CD4-positive, alpha-beta T cell (primary cell): ENCODE results near the gene OAT. TPM values are rescaled to one million over a fixed set of nuclear protein-coding genes. Genes with fewer than 3 reads are reported as not detected.

Experiments used
- ATAC-seq: fragments of 200-7000 bp; cut with Tn5 transposase; one replicate; pipeline ENCODE4 v1.10.0; 2022; ENCODE audit warnings: mild to moderate bottlenecking; ENCODE audit not compliant: poor library complexity
- CTCF ChIA-PET: fragments of 350-600 bp; sonication (Branson Sonifier 250); formaldehyde crosslinking; loops from one replicate; lab custom pipeline; 2021; ENCODE audit warnings: antibody characterized with exemption, inconsistent platforms; lab: Charles Lee
- POLR2A ChIA-PET: fragments of 350-600 bp; sonication (Branson Sonifier 250); formaldehyde crosslinking; loops from one replicate; lab custom pipeline; 2021; ENCODE audit warnings: antibody characterized with exemption, inconsistent platforms; lab: Charles Lee
- DNase-seq, 14 experiments: peaks; one replicate each; pipeline ENCODE4 v3.0.0-alpha.2; 2013 to 2020; ENCODE audit warnings: mixed read lengths in 2 of 14
- H3K27ac ChIP-seq, 2 donors: one replicate each; pipeline versions ENCODE4 v1.5.1 to v1.7.0; 2013; ENCODE audit warnings: low read length in 2 of 2, low read depth in 1 of 2, mild to moderate bottlenecking in 1 of 2
- H3K27me3 ChIP-seq, 2 experiments: 1 replicate in 1 of 2; 2 replicates in 1 of 2; pipeline versions ENCODE4 v1.6.1 to v1.7.0; 2013; ENCODE audit warnings: low read length in 2 of 2, control low read depth in 1 of 2, mild to moderate bottlenecking in 1 of 2, moderate library complexity in 1 of 2; ENCODE audit not compliant: insufficient read depth in 2 of 2, control insufficient read depth in 1 of 2
- H3K36me3 ChIP-seq: one replicate; pipeline ENCODE4 v1.6.1; 2013; ENCODE audit warnings: low read length, control low read depth; ENCODE audit not compliant: insufficient read depth
- H3K4me1 ChIP-seq: one replicate; pipeline ENCODE4 v1.6.1; 2013; ENCODE audit warnings: low read length, control low read depth; ENCODE audit not compliant: insufficient read depth
- H3K4me3 ChIP-seq: one replicate; pipeline ENCODE4 v1.5.1; 2013; ENCODE audit warnings: mild to moderate bottlenecking, low read length, moderate library complexity
- H3K9me3 ChIP-seq, 2 experiments: 1 replicate in 1 of 2; 2 replicates in 1 of 2; pipeline versions ENCODE4 v1.6.1 to v1.7.0; 2013; ENCODE audit warnings: low read length in 2 of 2, mild to moderate bottlenecking in 2 of 2, control low read depth in 1 of 2, moderate library complexity in 1 of 2; ENCODE audit not compliant: control insufficient read depth in 1 of 2, insufficient read depth in 1 of 2
- H3K27ac Mint-ChIP-seq: one replicate; pipeline ENCODE4 v1.8.0; 2020; ENCODE audit warnings: mixed read lengths
- H3K27me3 Mint-ChIP-seq: one replicate; pipeline ENCODE4 v1.8.0; 2021; ENCODE audit warnings: mixed read lengths
- H3K36me3 Mint-ChIP-seq: one replicate; pipeline ENCODE4 v1.8.0; 2021; ENCODE audit warnings: low read depth, mixed read lengths
- H3K4me1 Mint-ChIP-seq: one replicate; pipeline ENCODE4 v1.8.0; 2021; ENCODE audit warnings: low read depth, mixed read lengths
- H3K4me3 Mint-ChIP-seq: one replicate; pipeline ENCODE4 v1.8.0; 2020; ENCODE audit warnings: mild to moderate bottlenecking, mixed read lengths
- H3K9me3 Mint-ChIP-seq: one replicate; pipeline ENCODE4 v1.8.0; 2020; ENCODE audit warnings: mixed read lengths
- intact Hi-C, 2 experiments: fragments of 100-400 bp; cut with DNase I in 1 of 2; cut with micrococcal nuclease in 1 of 2; formaldehyde crosslinking; loops; one replicate each; pipeline versions ENCODE4 v1.15.1 to v1.9.0; 2023 to 2025; cut with DNase I, micrococcal nuclease
- total RNA-seq, 174 experiments: library from RNA in 2 of 174; stranded (reverse) in 2 of 174; gene quantifications; one replicate each; pipeline ENCODE4 v1.2.3 and lab custom pipeline; 2021 to 2026
- TF ChIP-seq, protein P1 (sequence below): fragments of 200-600 bp; IDR thresholded peaks from one replicate; pipeline ENCODE4 v1.8.0; 2022; ENCODE audit warnings: antibody characterized with exemption, mild to moderate bottlenecking

OAT gene
- total RNA-seq, 2 experiments from 2014 or later = 48.5 to 54.9 TPM

DNA sequence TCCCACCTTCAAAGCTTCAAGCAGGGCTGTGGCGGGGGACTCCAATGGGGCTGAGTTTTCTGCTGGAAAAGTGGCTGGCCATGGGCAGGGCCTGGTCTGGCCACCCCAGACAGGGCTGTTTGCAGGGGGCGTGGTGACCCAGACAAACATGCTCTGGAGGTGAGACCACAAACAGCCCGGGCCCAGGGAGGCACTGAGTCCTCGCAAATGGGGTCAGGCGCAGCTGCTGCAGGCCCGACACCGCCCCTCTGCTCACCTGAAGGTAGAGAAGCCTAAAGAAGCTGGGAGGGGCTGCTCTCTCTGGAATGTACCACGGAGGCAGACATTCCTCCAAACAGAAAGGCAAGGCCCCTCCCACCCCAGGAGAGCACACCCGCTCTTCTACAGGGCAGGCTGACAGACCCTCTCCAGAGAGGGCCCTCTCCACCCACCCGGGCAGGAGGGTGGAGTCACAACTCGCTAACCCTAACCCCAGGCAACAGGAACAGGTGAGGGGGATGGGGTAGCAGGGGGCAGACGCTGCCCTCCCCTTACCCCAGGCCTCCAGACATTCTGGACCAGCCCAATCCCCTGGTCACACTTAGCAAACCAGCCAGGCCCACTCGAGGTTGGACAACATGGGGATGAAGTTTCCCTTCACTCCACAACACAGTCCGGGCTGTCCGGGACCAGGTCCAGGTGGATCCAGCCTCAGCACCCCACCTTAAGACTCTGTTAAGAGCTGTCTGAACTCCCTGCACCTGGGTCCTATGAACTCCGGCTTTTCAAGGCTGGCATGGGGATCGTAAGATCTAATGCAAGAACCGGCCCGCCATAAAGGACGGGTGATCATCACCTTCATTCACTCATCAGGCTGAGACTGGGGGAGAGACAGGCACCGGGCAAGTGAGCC, 32.3 kb downstream of the OAT start:
- Mint-ChIP-seq H3K27ac (no peak overlapping the region), H3K4me1 (peaks cover 4% of the 10 kb centered on the region), H3K4me3 (no peak overlapping the region), H3K36me3 (no peaks in the 10 kb centered on the region), H3K27me3 (peaks cover 11% of the 10 kb centered on the region), H3K9me3 (no peaks in the 10 kb centered on the region)
- DNase-seq (no peak), ATAC-seq (no peak)
- ChIA-PET POLR2A (no interaction called here), CTCF (interaction anchor here (6.5 kb wide), 1 partner anchor 392 kb away, joined by 69 read pairs; no protein-coding TSS in a partner anchor)
- Histone ChIP-seq H3K4me1 (peaks cover 13% of the 10 kb centered on the region), H3K36me3 (no peaks in the 10 kb centered on the region), H3K9me3 (no peaks in the 10 kb centered on the region), H3K27me3 (peaks cover 4 to 8% of the 10 kb centered on the region in 2 experiments), H3K27ac (no peak overlapping the region), H3K4me3 (no peak overlapping the region)
- TF ChIP-seq, protein P1, sequence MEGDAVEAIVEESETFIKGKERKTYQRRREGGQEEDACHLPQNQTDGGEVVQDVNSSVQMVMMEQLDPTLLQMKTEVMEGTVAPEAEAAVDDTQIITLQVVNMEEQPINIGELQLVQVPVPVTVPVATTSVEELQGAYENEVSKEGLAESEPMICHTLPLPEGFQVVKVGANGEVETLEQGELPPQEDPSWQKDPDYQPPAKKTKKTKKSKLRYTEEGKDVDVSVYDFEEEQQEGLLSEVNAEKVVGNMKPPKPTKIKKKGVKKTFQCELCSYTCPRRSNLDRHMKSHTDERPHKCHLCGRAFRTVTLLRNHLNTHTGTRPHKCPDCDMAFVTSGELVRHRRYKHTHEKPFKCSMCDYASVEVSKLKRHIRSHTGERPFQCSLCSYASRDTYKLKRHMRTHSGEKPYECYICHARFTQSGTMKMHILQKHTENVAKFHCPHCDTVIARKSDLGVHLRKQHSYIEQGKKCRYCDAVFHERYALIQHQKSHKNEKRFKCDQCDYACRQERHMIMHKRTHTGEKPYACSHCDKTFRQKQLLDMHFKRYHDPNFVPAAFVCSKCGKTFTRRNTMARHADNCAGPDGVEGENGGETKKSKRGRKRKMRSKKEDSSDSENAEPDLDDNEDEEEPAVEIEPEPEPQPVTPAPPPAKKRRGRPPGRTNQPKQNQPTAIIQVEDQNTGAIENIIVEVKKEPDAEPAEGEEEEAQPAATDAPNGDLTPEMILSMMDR = no peak
- intact Hi-C loops = loop anchor here in 1 of 2 experiments (5.0 kb wide), 3 partner anchors 129 to 1254 kb away; no protein-coding TSS in a partner anchor

DNA sequence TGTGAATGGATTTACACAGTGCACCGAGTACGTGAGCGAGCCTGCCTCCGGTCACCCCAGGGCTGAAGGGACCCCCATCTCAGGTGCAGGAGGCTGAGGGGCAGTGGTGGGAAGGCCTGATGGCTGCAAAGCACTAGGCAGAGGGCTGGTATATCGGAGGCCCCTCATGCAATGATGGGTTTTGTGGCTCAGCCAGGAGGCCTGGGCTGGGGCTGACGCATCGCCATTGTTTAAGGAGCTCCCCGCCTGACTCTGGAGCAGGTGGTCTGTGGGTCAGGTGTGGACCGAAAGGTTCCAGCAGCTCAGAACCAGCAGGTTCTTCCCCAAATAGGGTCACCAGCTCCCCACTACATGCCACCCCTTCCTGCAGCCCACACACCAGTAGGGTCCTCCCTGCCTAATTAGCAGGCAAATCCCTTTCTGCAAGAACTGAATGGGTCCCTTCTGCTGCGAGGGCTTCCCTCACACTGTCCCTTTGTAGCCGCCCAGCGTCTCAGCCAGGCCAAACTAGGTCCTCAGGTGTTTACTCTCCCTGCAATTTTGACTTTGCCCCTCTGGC, 33.0 kb downstream of the OAT start:
- no peak overlapping the region for H3K27ac Mint-ChIP-seq
- no peak overlapping the region for H3K27ac ChIP-seq
- POLR2A ChIA-PET = no interaction called here
- H3K9me3 Mint-ChIP-seq = no peaks in the 10 kb centered on the region
- ATAC-seq (no peak), DNase-seq (no peak)
- H3K4me3 Mint-ChIP-seq = no peak overlapping the region
- peaks cover 13% of the 10 kb centered on the region for H3K4me1 ChIP-seq
- TF ChIP-seq, protein P1 = no peak
- intact Hi-C loops = loop anchor here in 1 of 2 experiments (5.0 kb wide), 3 partner anchors 128 to 1253 kb away; no protein-coding TSS in a partner anchor
- H3K4me1 Mint-ChIP-seq = peaks cover 4% of the 10 kb centered on the region
- CTCF ChIA-PET = no interaction called here
- H3K4me3 ChIP-seq = no peak overlapping the region
- peaks cover 19% of the 10 kb centered on the region for H3K27me3 Mint-ChIP-seq
- no peaks in the 10 kb centered on the region for H3K9me3 ChIP-seq
- no peaks in the 10 kb centered on the region for H3K36me3 ChIP-seq
- H3K27me3 ChIP-seq = peaks cover 11 to 15% of the 10 kb centered on the region in 2 experiments
- H3K36me3 Mint-ChIP-seq = no peaks in the 10 kb centered on the region

DNA sequence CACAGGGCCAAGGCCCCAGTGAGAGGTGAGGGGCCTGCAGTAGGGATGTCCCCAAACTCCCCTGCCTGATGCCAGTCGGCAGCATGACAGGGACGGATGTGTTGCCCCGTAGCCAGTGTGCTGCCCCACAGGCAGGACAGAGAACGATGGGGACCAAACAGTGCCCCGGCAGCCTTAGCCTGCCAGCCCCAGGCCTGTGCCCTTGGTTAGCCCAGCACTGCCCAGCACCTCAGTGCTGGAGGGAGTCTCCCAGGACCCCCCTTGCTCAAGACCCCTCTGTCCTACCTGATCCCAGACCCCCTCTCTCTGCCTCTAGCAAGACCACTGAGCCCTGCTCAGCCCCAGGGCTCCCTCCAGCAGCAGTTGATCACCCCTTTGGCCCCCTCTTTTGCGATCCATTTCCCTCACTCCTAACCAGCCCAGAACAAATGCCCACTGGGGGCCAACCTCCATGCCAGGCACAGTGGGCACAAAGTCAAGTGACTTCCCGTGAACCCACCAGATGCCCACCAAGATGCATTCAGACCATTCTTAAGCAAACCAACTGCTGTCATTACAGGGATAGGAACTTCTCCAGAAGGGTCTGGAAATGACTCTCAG, 34.0 kb downstream of the OAT start:
- Mint-ChIP-seq H3K4me1 (peaks cover 2% of the 10 kb centered on the region), H3K4me3 (no peak overlapping the region), H3K36me3 (no peaks in the 10 kb centered on the region), H3K27ac (no peak overlapping the region), H3K27me3 (peaks cover 28% of the 10 kb centered on the region), H3K9me3 (no peaks in the 10 kb centered on the region)
- Histone ChIP-seq H3K4me3 (no peak overlapping the region), H3K27me3 (peaks cover 22% of the 10 kb centered on the region in 2 experiments), H3K27ac (no peak overlapping the region), H3K36me3 (no peaks in the 10 kb centered on the region), H3K9me3 (peaks cover 0 to 5% of the 10 kb centered on the region in 2 experiments), H3K4me1 (peaks cover 13% of the 10 kb centered on the region)
- DNase-seq (no peak), ATAC-seq (no peak)
- POLR2A ChIA-PET = no interaction called here
- intact Hi-C loops = loop anchor here in 1 of 2 experiments (5.0 kb wide), 3 partner anchors 127 to 1252 kb away; no protein-coding TSS in a partner anchor
- CTCF ChIA-PET = interaction anchor here (1.6 kb wide), 1 partner anchor 390 kb away, joined by 3 read pairs; no protein-coding TSS in a partner anchor
- TF ChIP-seq, protein P1 = no peak
